Measurements from ENCODE around the gene NCOR1.
"Not testable (repeated sequence)": the region's sequence is repeated elsewhere in the genome, so short reads cannot be mapped to it uniquely, and the experiment has no call there.

NCOR1 gene

DNA sequence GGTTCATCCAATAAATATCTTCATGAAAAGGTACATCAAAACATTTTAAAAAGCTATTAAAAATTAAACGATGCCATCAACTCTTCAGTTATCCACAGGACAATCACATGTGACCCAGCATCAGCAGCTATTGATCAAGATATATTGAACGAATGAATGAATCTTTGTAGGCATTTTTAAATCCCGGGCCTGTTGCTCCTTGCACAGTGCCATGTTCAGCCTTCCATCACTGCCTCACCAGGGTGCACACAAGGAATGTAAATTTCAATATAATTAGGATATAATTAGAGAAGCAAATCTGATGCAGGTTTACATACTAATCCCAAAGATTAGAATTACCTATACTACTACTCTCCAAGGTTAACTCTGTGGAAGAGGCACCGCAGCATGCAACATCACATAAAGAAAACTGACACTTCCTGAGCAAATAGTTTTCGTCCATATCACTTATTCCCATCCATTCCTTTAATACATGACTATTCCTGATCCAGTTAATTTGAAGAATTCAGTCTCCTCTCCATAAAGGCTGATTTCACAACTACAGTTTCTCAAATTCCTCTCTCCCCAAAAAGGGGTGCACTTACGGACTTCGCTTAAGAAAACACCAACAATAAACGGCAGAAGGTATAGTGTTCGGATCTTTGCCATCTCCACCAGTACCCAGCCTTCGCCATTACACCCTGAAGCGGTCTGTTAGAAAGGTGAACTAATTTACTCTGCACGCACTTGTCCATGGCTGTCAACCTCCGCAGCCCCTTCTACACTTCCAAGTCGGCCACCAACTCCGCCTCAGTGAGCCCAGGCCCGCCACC, 938 bp downstream of the NCOR1 start:
- DNase-seq, result no peak

DNA sequence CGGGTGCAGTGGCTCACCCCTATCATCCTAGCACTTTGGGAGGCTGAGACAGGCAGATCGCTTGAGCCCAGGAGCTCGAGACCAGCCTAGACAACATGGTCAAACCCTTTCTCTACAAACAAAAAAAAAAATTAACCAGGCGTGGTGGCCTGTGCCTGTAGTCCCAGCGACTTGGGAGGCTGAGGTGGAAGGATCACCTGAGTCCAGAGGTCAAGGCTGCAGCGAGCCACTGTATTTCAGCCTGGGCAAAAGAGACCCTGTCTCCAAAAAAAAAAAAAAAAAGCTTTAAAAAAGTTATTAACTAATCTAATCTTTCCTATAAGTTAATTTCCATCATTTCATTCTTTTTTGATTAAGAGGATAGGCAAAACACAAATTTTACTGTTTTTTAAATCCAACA, 2.5 kb downstream of the NCOR1 start:
- no peak for DNase-seq

DNA sequence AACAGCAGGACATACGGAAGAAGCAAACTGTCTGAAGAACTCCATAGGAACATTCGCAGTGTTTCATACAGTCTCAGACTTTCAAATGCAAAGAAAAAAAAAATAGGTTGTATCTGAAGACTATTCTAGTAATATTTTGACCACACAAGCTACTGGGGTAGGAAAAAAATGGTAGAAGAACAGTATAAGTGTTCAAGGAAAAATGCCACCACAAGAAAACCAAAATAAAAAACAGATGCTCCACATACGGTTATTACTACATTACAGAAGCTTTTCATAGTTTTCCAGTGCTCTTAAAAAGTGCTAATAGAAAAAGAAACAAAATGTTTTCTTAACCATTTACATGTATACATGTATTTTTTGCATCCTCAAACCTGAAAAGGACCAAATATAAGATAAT, 3.7 kb downstream of the NCOR1 start:
- no peak for DNase-seq

DNA sequence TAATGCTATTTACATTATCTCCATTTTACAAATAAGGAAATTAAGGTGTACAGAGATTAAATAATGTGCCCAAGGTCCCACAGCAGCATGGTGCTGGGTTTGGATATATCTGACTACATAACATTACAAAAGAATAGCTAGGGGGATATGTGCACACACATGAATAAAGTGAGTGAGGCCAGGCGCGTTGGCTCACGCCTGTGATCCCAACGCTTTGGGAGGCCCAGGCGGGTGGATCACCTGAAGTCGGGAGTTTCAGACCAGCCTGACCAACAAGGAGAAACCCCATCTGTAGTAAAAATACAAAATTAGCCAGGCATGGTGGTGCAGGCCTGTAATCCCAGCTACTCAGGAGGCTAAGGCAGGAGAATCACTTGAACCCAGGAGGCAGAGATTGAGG, 10.6 kb downstream of the NCOR1 start:
- not testable (repeated sequence) for DNase-seq

DNA sequence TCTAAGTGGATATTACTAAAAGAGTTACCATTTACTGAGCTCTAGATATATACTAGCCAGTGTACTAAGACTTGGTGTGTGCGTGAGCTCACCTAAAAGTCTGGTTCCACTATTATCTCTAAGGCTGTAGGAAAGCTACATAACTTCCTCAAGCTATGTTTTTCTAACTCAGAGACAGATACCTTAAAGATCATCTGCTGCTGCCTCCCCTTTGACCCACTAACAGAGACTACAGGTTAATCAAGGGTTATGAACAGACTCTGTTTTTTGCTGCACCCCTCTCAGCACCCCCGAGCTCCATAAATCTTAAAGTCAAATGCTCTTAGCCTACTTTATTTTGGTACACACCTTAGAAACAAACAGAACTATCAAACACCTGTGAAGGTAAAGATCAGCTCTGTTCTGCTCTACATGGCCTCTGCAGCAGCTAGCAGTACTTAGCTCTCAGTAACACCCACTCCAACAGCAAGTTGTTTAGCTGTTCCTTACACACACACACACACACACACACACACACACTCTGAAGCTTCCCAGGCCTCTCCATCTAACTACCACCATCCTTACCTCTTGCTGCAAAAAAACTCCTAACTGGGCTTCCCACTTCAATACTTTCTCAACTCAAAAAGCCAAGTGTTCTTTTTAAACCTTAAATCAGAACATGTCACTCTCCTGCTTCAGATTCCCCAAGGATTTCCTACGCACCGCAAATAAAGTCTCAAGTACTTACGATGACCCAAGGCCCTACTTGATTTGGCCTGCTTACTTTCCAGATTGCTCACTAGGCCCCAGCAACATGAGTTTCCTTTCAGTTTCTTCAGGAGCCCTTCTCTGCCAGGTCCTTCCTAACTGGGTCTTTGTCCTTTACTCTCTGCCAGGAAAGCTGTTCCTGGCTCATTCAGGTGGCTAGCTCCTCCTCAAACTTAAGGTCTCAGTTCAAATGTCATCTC, 12.5 kb downstream of the NCOR1 start:
- DNase-seq, result not testable (repeated sequence)

DNA sequence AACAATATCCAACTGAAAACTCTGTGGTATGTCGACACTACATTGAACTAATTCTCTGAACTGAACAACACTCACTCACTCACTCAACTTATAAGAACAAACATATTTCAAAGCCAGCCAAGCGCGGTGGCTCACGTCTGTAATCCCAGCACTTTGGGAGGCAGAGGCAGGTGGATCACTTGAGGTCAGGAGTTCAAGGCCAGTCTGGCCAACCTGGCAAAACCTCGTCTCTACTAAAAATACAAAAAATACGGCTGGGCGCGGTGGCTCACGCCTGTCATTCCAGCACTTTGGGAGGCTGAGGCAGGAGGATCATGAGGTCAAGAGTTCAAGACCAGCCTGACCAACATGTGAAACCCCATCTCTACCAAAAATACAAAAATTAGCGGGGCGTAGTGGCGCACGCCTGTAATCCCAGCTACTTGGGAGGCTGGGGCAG, 13.6 kb downstream of the NCOR1 start:
- DNase-seq, result not testable (repeated sequence)

DNA sequence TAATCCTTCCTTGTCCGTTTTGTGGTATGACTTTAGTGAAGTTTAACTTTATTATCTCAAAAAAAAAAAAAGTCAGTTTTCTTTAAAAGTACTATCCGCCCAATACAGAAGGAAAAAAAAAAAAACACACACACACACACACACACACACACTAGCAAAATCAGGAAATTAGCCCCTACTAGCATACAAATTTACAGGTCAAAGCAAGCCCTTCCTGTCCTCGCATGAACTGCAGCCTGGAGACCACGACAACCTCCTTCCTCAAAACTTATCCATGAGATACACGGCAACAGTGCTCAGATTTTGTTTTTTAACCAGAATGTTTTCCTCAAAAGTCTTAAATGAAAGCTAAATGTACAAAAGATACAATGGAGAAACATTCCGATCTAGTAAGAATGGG, 16.2 kb downstream of the NCOR1 start:
- DNase-seq, result no peak

DNA sequence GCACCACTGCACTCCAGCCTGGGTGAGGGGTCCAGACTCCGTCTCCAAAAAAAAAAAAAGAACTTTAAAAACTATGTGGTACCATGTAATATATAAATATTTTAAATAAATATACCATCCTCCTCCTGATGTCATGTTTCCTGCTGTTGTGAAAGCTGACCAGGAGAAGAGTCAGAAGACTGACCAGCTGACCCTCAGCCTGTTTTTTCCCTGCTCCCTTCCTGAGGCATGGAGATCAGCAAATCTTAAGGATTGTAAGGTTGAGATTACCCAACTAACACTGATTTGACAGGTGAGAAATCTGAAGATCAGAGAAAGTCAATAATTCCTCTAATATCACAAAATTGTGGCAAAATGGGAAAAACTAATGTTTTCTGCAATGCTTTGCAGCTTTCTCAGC, 18.1 kb downstream of the NCOR1 start:
- DNase-seq, result no peak

DNA sequence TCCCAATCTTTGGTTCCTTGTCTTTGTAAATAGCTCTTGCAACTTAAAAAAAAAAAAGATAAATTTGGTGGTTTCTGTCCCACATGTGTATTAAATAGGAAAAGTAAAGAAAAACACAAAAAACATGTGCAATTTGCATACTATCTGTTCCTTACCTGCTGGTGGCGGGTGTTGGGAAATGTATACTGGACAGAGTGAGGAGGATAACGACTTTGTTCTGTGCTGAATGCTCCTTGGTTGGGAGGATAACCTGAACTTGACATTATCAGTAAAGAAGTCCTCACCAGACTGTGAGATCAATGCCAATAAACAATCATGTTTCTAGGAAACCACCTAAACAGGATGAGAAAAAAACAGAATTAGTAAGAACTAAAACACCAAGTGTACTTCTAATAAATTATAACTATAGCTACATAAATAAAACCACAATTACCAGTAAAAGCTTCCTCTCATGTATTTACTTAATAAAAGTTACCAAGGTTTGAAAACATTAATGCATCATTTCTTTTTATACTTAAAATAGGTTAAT, 21.0 kb downstream of the NCOR1 start:
- DNase-seq, result not testable (repeated sequence)

DNA sequence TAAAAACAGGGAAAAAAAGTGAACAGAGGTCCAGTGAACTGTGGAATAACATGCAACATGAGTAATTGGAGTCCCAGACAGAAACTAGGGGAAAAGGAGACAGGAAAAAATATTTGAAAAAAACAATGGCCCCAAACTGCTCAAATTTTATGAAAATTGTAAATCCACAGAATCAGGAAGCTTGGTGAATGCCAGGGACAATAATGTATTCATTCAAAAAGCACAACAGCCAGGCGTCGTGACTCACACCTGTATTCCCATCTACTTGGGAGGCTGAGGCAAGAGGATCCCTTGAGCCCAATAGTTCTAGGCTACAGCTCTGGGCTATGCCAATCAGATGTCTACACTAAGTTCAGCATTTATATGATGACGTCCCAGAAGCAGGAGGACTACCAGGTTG, 23.7 kb downstream of the NCOR1 start:
- DNase-seq, result no peak

DNA sequence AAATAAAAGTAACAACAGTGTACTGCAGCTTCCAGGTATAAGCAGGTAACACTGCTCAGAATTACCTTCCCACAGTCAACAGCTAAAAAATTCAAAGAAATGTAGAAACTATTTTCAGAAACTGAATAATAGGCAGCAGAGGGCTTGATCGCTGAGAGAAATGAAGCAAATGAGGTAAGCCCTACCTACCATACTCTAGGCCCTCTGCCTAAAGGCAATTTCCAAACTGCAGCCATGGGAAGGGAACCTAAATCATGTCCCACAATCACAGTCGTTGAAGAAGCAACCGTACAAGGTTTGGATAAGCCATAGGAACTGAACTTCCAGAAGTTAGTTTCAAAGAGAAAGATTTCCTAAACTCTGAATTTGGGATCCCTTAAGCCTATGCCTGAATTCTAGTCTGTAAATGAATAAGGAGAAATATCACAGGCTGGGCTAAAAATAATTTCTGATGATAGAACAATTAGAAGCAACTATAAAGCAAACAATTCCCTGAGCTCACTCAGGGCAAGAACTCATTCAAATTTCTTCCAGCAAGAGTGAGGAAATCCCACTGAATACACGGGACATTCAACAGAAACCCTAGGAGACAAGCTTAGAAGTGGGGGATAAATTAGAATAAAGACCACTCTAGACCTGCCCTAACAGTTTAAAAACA, 24.5 kb downstream of the NCOR1 start:
- no peak for DNase-seq

DNA sequence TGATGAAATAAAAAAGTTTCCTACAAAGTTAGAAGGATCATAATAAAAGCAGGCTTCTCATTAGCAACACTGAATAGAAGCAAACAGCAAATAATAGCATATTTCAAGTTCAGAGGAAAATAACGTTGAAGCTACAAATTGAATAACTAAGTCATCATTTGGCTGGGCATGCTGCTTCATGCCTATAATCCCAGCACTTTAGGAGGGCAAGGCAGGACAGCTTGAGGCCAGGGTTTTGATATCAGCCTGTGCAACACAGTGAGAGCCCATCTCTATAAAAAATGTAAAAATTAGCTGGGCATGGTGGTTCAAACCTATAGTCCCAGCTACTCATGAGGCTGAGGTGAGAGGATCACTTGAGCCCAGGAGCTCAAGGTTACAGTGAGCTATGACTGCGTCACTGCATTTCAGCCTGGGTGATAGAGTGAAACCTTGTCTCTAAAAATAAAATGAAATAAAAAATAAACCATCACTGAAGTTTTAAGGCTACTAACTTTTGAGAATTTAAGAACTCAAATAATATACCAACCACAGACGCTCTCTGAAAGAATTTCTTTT, 25.5 kb downstream of the NCOR1 start:
- no peak for DNase-seq

DNA sequence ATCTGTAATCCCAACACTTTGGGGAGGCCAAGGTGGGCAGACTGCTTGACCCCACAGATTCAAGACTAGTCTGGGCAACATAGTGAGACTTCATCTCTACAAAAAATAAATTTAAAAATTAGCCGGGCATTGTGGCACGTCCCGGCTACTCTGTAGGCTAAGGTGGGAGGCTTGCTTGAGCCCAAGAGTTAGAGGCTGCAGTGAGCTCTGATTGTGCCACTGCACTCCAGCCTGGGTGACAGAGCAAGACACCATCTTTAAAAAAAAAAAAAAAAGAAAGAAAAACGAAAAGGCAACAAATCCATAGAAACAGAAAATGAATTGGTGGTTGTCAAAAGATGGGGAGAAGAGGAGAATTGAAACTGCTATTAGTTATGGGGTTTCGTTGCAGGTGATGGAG, 27.7 kb downstream of the NCOR1 start:
- no peak for DNase-seq

DNA sequence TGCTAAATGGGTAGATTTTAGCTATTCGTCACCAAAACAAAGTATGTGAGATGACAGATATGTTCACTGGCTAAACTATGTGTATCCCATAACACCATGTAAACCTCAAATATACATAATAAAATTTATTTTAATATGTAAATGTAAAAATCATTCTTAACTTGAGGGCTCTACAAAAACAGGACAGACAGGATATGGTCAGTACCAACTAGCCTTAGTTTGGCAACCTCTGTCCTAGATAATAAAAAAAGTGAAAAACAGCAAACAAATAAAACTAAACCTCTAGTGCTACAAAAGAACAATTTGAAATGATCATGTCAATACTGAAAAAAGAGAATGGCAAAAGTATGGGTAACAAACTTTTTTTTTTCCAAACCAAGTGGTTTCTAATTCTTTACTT, 33.8 kb downstream of the NCOR1 start:
- no peak for DNase-seq

DNA sequence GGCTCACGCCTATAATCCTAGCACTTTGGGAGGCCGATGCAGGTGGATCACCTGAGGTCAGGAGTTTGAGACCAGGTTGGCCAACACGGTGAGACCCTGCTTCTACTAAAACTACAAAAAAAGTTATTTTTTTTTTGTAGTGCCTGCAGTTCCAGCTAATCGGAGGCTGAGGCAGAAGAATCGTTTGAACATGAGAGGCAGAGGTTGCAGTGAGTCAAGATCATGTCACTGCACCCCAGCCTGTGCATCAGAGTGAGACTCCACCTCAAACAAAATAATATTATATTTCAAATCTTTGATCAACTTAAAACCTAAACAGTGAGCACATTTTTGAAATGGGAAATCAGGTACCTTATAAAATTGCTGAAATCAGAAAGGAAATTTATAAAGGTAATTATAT, 36.5 kb downstream of the NCOR1 start:
- DNase-seq, result no peak

DNA sequence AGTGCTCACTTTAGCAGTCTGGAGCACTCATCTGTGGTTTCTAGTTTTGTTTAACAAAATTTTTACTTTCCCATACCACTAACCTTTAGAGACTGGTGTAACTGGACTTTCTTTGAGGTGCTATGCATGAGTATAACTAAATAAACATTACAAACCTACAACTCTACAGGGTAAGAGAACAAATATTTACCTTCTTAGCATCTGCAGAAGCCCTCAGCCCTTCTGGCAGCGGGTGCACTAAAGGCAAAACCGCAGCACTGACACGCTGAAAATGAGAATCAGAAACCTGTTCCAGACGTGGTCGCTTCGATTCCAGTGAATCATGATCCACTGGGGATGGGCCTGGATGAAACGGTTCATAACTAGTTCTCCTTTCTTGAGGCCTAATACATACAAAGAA, 43.7 kb downstream of the NCOR1 start:
- DNase-seq, result no peak

DNA sequence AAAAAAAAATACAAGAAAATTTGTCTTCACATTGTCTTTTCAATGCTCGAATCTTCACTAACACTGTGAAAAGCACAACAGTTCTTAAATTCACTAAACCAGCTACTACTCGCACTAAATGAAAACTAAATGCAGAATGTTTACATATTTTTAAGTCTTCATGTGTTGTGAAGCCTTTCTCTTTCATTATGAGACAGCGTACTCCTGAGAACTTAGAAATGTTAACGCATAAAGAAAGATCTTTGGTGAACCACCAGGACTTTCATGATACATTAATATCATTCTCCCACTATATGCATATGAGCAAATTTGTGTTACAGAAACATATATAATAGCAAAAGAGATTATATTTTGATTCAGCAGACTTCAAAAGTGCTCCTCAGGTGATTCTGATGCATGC, 48.6 kb downstream of the NCOR1 start:
- DNase-seq, result not testable (repeated sequence)

DNA sequence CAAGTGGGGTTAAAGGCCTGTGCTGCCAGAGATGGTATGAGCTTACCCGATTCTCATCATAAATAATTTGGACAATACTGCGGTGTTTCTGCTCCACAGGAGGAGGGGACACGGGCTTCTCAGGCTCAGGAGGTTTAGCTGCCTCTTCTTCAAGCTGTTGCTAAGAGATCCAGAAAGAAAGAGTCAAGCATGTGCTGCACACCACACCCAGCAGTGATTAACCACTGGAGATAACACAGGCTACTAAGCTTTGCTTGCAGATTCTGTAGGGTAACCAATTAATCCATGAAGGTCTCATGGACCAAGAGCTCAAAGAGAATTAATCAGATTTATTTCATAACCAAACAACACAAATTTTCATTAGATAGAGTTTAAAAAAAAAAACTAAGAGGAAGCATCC, 56.6 kb downstream of the NCOR1 start:
- DNase-seq, result no peak

DNA sequence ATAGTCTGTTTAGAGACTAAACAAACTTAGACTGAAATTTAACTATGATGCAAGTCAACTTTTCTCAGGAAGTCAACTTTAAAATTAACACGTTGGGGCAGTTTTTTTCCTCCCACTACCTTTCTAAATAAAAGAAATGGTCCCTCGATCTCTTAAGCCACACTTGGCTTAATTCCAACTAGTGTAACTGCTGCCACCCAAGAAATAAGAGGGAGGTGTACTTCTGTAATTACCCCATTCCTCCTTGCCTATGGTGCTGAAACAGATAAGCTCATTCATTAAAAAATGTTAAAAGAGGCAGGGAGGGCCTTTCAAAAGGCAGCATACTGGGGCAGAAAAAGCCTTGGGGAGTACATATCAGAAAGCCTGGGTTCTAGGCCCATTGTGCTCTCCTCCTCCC, 59.8 kb downstream of the NCOR1 start:
- DNase-seq, result no peak

DNA sequence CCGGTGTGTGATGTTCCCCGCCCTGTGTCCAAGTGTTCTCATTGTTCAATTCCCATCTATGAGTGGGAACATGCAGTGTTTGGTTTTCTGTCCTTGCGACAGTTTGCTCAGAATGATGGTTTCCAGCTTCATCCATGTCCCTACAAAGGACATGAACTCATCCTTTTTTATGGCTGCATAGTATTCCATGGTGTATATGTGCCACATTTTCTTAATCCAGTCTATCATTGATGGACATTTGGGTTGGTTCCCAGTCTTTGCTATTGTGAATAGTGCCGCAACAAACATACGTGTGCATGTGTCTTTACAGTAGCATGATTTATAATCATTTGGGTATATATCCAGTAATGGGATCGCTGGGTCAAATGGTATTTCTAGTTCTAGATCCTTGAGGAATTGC, 63.0 kb downstream of the NCOR1 start:
- DNase-seq, result not testable (repeated sequence)

DNA sequence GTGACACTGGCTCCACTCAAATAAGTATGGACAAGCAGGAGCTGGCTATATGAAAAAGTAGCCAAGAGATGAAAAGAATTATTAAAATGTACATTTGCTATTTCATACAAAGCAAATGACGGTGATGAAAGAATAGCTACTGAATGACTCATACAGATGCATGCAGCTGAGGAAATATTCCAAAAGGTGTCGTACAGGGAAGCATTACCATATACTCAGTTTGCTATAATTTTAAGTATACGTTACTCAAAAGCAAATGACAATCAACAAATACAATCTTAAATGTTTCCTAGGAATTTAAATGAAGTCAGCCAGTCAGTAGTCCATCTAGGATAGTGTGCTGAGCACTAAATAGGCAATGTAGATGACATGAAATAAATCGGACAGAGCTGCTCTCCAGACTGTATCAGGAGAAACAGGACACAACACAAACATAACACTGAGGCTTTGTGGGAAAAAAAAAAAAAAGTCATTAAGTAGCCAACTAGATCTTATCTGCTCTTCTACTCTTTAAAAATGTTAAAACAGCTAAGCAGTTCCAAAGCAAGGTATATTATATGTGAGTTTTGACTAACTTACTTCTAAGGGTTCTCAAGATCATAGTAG, 65.0 kb downstream of the NCOR1 start:
- no peak for DNase-seq

DNA sequence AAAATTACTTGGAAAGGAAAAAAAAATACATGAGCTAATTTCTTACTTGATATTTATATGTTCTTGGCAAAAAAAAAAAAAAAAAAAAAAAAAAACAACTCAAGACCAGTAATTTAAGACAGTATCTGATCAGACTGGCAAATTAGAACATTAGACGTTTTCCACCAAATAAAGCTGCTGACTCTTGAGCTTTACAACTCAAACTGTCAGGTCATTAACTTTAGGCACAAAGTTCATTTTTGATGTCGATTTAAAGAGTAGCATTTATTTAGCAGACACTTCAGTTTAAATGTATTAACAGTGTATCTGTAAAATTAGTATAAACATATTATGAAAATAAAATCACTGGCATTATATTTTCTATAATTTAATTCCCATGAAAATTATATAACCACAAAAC, 66.7 kb downstream of the NCOR1 start:
- DNase-seq, result no peak
